Activated CD4-positive, alpha-beta T cell treated with anti-CD3 and anti-CD28 coated beads for 36 hours (primary cell): ENCODE results near the gene SLC25A22. TPM values are rescaled to one million over a fixed set of nuclear protein-coding genes. Genes with fewer than 3 reads are reported as not detected.
A peak's percentile ranks its signal among the peaks of the same experiment; 100 is the strongest.

Source experiments
- ATAC-seq: fragments of 200-7000 bp; cut with Tn5 transposase; one replicate; pipeline ENCODE4 v1.10.0; 2021; ENCODE audit warnings: mild to moderate bottlenecking, moderate library complexity
- CTCF ChIA-PET: fragments of 350-600 bp; sonication (Branson Sonifier 250); formaldehyde crosslinking; loops from one replicate; lab custom pipeline; 2021; ENCODE audit warnings: antibody characterized with exemption; lab: Charles Lee
- POLR2A ChIA-PET: fragments of 350-600 bp; sonication (Branson Sonifier 250); formaldehyde crosslinking; loops from one replicate; lab custom pipeline; 2021; ENCODE audit warnings: antibody characterized with exemption, inconsistent platforms; lab: Charles Lee
- DNase-seq: peaks from one replicate; pipeline ENCODE4 v3.0.0-alpha.2; 2020
- H3K27ac Mint-ChIP-seq: one replicate; pipeline ENCODE4 v1.8.0; 2021; ENCODE audit warnings: mixed read lengths
- H3K27me3 Mint-ChIP-seq: one replicate; pipeline ENCODE4 v1.8.0; 2021; ENCODE audit warnings: mixed read lengths
- H3K36me3 Mint-ChIP-seq: one replicate; pipeline ENCODE4 v1.8.0; 2021; ENCODE audit warnings: low read depth, mixed read lengths
- H3K4me1 Mint-ChIP-seq: one replicate; pipeline ENCODE4 v1.8.0; 2021; ENCODE audit warnings: mixed read lengths
- H3K4me3 Mint-ChIP-seq: one replicate; pipeline ENCODE4 v1.8.0; 2021; ENCODE audit warnings: mild to moderate bottlenecking, moderate library complexity, mixed read lengths
- H3K9me3 Mint-ChIP-seq: one replicate; pipeline ENCODE4 v1.8.0; 2021; ENCODE audit warnings: low read depth, mixed read lengths
- intact Hi-C, 2 experiments: fragments of 100-400 bp; cut with DNase I in 1 of 2; cut with micrococcal nuclease in 1 of 2; formaldehyde crosslinking; loops; one replicate each; pipeline versions ENCODE4 v1.14.2 to v1.15.1; 2022 to 2024; cut with DNase I, micrococcal nuclease
- total RNA-seq, 2 experiments: library from RNA; stranded (reverse); gene quantifications; one replicate each; pipeline ENCODE4 v1.2.3, GENCODE V29; 2021

Gene SLC25A22
- total RNA-seq, 2 experiments from 2014 or later, result 33.9 to 36.6 TPM

- intact Hi-C loops, result no loop called here
- DNase-seq, result peak; percentile 75
Measured at GRCh38 chr11:783581-784015, 14.5 kb downstream of the SLC25A22 start.

GRCh38 chr11:782264-783174 lies 15.6 kb downstream of the SLC25A22 start:
- Mint-ChIP-seq H3K4me1 (peaks cover 14% of the 10 kb centered on the region), H3K36me3 (peaks cover 9% of the 10 kb centered on the region), H3K27ac (no peak overlapping the region), H3K4me3 (no peak overlapping the region), H3K27me3 (no peaks in the 10 kb centered on the region), H3K9me3 (no peaks in the 10 kb centered on the region)
- ATAC-seq (no peak), DNase-seq (no peak)
- POLR2A ChIA-PET, result no interaction called here
- intact Hi-C loops, result no loop called here
- CTCF ChIA-PET, result interaction anchor here (0.9 to 1.6 kb wide), 3 partner anchors 19 to 264 kb away, joined by 3 read pairs; no protein-coding TSS in a partner anchor

More at GRCh38 chr11:783581-784015, 14.5 kb downstream of the SLC25A22 start:
- ATAC-seq, result peak; percentile 85
- CTCF ChIA-PET, result interaction anchor here (0.6 to 1.6 kb wide), 6 partner anchors 8 to 454 kb away, joined by 3 read pairs; partner anchors contain the start of gene TALDO1
- Mint-ChIP-seq H3K27me3 (no peaks in the 10 kb centered on the region), H3K4me1 (peaks cover 14% of the 10 kb centered on the region), H3K27ac (no peak overlapping the region), H3K9me3 (no peaks in the 10 kb centered on the region), H3K36me3 (peaks cover 9% of the 10 kb centered on the region), H3K4me3 (no peak overlapping the region)
- POLR2A ChIA-PET, result interaction anchor here (1.6 kb wide), 1 partner anchor 26 kb away, joined by 5 read pairs; no protein-coding TSS in a partner anchor

- DNase-seq (no peak), ATAC-seq (no peak)
- Mint-ChIP-seq H3K4me3 (no peak overlapping the region), H3K27me3 (no peaks in the 10 kb centered on the region), H3K4me1 (peaks cover 26% of the 10 kb centered on the region), H3K27ac (no peak overlapping the region), H3K36me3 (peaks cover 13% of the 10 kb centered on the region), H3K9me3 (no peaks in the 10 kb centered on the region)
- intact Hi-C loops, result no loop called here
- ChIA-PET POLR2A (no interaction called here), CTCF (interaction anchor here (0.6 kb wide), 1 partner anchor 136 kb away, joined by 3 read pairs; no protein-coding TSS in a partner anchor)
Measured at GRCh38 chr11:779955-780532, 18.0 kb downstream of the SLC25A22 start.

GRCh38 chr11:778976-779954 lies 18.8 kb downstream of the SLC25A22 start:
- Mint-ChIP-seq H3K4me1 (peaks cover 28% of the 10 kb centered on the region), H3K36me3 (peaks cover 13% of the 10 kb centered on the region), H3K9me3 (no peaks in the 10 kb centered on the region), H3K27me3 (no peaks in the 10 kb centered on the region), H3K27ac (no peak overlapping the region), H3K4me3 (peak overlapping the region; percentile 36)
- DNase-seq (no peak), ATAC-seq (no peak)
- intact Hi-C loops, result no loop called here
- POLR2A ChIA-PET, result interaction anchor here (0.6 kb wide), 1 partner anchor 27 kb away, joined by 4 read pairs; no protein-coding TSS in a partner anchor
- CTCF ChIA-PET, result interaction anchor here (0.6 kb wide), 1 partner anchor 136 kb away, joined by 3 read pairs; no protein-coding TSS in a partner anchor

GRCh38 chr11:777288-778255 lies 20.5 kb downstream of the SLC25A22 start, which contains the start of gene GATD1:
GATD1 (minus strand) TSS chr11:777487; CDS start chr11:777462, 25 bp downstream.
- intact Hi-C loops, result loop anchor here (1.0 to 2.0 kb wide), 11 partner anchors 13 to 271 kb away; partner anchors contain the start of genes CEND1 (in 1 of the 2), CHID1 (in 1 of the 2), DEAF1 (in 1 of the 2) and PHRF1 (in 1 of the 2)
- Mint-ChIP-seq H3K36me3 (peaks cover 9% of the 10 kb centered on the region), H3K27ac (peak within 1 kb of the TSS; percentile 82), H3K4me3 (peak within 1 kb of the TSS; percentile 89), H3K27me3 (no peaks in the 10 kb centered on the region), H3K9me3 (no peaks in the 10 kb centered on the region), H3K4me1 (peaks cover 20% of the 10 kb centered on the region)
- ChIA-PET CTCF (interaction anchor here (0.5 to 1.1 kb wide), 4 partner anchors 19 to 259 kb away, joined by 3 read pairs; no protein-coding TSS in a partner anchor), POLR2A (interaction anchor here (0.6 to 0.9 kb wide), 4 partner anchors 16 to 53 kb away, joined by 3 to 4 read pairs (median 4); no protein-coding TSS in a partner anchor)
- ATAC-seq (peak; percentile 91), DNase-seq (peak; percentile 97)

- Mint-ChIP-seq H3K4me3 (peak overlapping the region; percentile 89), H3K9me3 (no peaks in the 10 kb centered on the region), H3K27ac (peak overlapping the region; percentile 82), H3K27me3 (no peaks in the 10 kb centered on the region), H3K36me3 (peaks cover 9% of the 10 kb centered on the region), H3K4me1 (peaks cover 20% of the 10 kb centered on the region)
- intact Hi-C loops, result loop anchor here (1.0 to 2.0 kb wide), 11 partner anchors 14 to 270 kb away; partner anchors contain the start of genes CEND1 (in 1 of the 2), CHID1 (in 1 of the 2), DEAF1 (in 1 of the 2) and PHRF1 (in 1 of the 2)
- CTCF ChIA-PET, result interaction anchor here (0.6 to 1.2 kb wide), 5 partner anchors 12 to 278 kb away, joined by 3 to 5 read pairs (median 3); no protein-coding TSS in a partner anchor
- ATAC-seq (peak; percentile 41), DNase-seq (peak; percentile 59)
- POLR2A ChIA-PET, result interaction anchor here (0.6 to 0.9 kb wide), 3 partner anchors 20 to 52 kb away, joined by 3 read pairs; no protein-coding TSS in a partner anchor
Measured at GRCh38 chr11:776561-777287, 21.4 kb downstream of the SLC25A22 start.

- POLR2A ChIA-PET, result interaction anchor here (0.6 to 0.7 kb wide), 3 partner anchors 32 to 52 kb away, joined by 3 read pairs; no protein-coding TSS in a partner anchor
- Mint-ChIP-seq H3K4me3 (peak overlapping the region; percentile 89), H3K27me3 (no peaks in the 10 kb centered on the region), H3K9me3 (no peaks in the 10 kb centered on the region), H3K36me3 (peaks cover 9% of the 10 kb centered on the region), H3K27ac (peak overlapping the region; percentile 82), H3K4me1 (peaks cover 20% of the 10 kb centered on the region)
- ATAC-seq (no peak), DNase-seq (no peak)
- CTCF ChIA-PET, result interaction anchor here (0.6 to 1.2 kb wide), 5 partner anchors 12 to 277 kb away, joined by 3 to 5 read pairs (median 3); no protein-coding TSS in a partner anchor
- intact Hi-C loops, result loop anchor here in 1 of 2 experiments (2.0 kb wide), 1 partner anchor 21 kb away; no protein-coding TSS in a partner anchor
Measured at GRCh38 chr11:776263-776560, 21.9 kb downstream of the SLC25A22 start.

GRCh38 chr11:774873-775592 lies 23.0 kb downstream of the SLC25A22 start:
- H3K36me3 Mint-ChIP-seq, result peaks cover 15% of the 10 kb centered on the region
- H3K4me1 Mint-ChIP-seq, result peaks cover 20% of the 10 kb centered on the region
- ATAC-seq, result no peak
- peak; percentile 12 for DNase-seq
- intact Hi-C loops, result no loop called here
- ChIA-PET POLR2A (interaction anchor here (0.7 kb wide), 1 partner anchor 20 kb away, joined by 3 read pairs; no protein-coding TSS in a partner anchor), CTCF (interaction anchor here (0.6 to 1.2 kb wide), 5 partner anchors 9 to 31 kb away, joined by 3 to 5 read pairs (median 3); partner anchors contain the start of gene CEND1)
- no peaks in the 10 kb centered on the region for H3K9me3 Mint-ChIP-seq
- H3K27me3 Mint-ChIP-seq, result no peaks in the 10 kb centered on the region
- no peak overlapping the region for H3K27ac Mint-ChIP-seq
- H3K4me3 Mint-ChIP-seq, result peak overlapping the region; percentile 89
